ENCODE measurements around the gene CSNK1G1.

CSNK1G1 gene

DNA sequence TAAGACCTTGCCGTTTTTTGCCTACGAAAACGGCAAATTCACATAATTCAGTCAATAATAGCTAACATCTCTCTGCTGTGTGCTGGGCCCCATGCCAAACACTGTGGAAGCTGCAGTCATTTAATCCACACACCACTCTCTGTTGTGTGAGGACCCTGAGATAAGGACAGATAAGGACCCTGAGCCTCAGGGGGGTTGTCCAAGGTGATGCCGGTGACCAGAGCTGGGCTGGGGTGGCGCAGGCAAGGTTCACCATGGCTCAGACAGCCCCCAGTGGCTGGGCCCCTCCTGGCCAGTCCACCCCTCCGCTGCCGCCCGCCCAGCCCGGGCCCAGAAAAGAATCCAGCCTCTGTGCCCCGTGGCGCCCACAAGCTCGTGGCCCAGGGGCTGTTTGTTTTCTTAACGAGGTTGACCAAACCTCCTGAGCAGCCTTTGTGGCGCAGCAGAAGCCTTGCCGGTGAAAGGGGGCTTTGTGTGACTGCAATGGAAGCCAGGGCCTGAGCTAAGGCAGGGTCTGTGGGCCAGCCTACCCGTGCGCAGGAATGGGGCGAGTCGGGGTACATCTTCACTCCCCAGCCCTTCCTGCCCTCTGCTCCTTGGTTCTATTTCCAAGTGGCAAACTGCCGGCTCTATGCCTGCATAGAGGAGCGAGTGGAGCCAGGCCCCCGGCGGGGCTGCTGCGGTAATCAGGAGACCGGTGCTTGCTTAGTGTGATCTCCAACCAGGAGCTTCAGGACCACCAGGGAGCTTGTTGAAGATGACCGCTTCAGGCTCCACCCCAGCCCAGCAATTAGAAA is 208.9 kb downstream of the CSNK1G1 start:
- Histone ChIP-seq H2AFZ (ENCODE audit: low read depth) (no peak overlapping the region), H3K4me3 (IDR thresholded peaks at IDR 0.05; ENCODE audit: insufficient read depth, low read depth, low read length) (no peak overlapping the region), H3K79me2 (ENCODE audit: insufficient read depth, low read depth) (no peaks in the 10 kb centered on the region), H3K27ac (no peak overlapping the region), H3K4me1 (ENCODE audit: low read depth, poor library complexity, severe bottlenecking) (peaks cover 11% of the 10 kb centered on the region), H3K4me2 (no peak overlapping the region), H4K20me1 (ENCODE audit: insufficient read depth) (no peaks in the 10 kb centered on the region), H3K27me3 (ENCODE audit: insufficient read depth, low read depth) (no peaks in the 10 kb centered on the region; the same call in 1 of the 2 replicates), H3K36me3 (ENCODE audit: insufficient read depth) (no peaks in the 10 kb centered on the region), H3K9ac (no peak overlapping the region)
- TF ChIP-seq, protein P1, sequence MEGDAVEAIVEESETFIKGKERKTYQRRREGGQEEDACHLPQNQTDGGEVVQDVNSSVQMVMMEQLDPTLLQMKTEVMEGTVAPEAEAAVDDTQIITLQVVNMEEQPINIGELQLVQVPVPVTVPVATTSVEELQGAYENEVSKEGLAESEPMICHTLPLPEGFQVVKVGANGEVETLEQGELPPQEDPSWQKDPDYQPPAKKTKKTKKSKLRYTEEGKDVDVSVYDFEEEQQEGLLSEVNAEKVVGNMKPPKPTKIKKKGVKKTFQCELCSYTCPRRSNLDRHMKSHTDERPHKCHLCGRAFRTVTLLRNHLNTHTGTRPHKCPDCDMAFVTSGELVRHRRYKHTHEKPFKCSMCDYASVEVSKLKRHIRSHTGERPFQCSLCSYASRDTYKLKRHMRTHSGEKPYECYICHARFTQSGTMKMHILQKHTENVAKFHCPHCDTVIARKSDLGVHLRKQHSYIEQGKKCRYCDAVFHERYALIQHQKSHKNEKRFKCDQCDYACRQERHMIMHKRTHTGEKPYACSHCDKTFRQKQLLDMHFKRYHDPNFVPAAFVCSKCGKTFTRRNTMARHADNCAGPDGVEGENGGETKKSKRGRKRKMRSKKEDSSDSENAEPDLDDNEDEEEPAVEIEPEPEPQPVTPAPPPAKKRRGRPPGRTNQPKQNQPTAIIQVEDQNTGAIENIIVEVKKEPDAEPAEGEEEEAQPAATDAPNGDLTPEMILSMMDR (conservative IDR thresholded peaks at IDR 0.05; ENCODE audit: low read depth, low read length): no peak

DNA sequence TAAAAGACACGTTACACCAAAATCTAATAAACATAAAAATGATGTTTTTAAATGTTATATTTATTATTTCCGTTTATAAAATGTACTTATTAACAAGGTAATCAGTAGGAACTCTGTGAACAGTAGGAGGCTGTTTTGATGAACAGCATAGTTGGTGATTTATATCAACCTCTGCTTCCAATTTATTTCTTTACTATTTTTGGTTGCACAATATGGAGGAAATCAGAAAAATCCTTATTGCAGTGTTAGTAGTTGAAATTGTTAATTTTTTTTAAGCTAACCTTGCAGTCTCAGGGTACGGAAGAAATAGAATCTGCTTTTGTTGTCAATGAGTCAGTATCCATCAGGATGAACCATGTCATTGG is 209.5 kb downstream of the CSNK1G1 start:
- H3K4me1 ChIP-seq (ENCODE audit: low read depth, poor library complexity, severe bottlenecking): peaks cover 11% of the 10 kb centered on the region
- H3K79me2 ChIP-seq (ENCODE audit: insufficient read depth, low read depth): no peaks in the 10 kb centered on the region
- no peak overlapping the region for H2AFZ ChIP-seq (ENCODE audit: low read depth)
- no peak overlapping the region for H3K4me3 ChIP-seq (IDR thresholded peaks at IDR 0.05; ENCODE audit: insufficient read depth, low read depth, low read length)
- H3K27ac ChIP-seq: no peak overlapping the region
- H4K20me1 ChIP-seq (ENCODE audit: insufficient read depth): no peaks in the 10 kb centered on the region
- TF ChIP-seq, protein P1 (conservative IDR thresholded peaks at IDR 0.05; ENCODE audit: low read depth, low read length): no peak
- H3K27me3 ChIP-seq (ENCODE audit: insufficient read depth, low read depth): no peaks in the 10 kb centered on the region
- H3K36me3 ChIP-seq (ENCODE audit: insufficient read depth): no peaks in the 10 kb centered on the region
- no peak overlapping the region for H3K9ac ChIP-seq
- no peak overlapping the region for H3K4me2 ChIP-seq

DNA sequence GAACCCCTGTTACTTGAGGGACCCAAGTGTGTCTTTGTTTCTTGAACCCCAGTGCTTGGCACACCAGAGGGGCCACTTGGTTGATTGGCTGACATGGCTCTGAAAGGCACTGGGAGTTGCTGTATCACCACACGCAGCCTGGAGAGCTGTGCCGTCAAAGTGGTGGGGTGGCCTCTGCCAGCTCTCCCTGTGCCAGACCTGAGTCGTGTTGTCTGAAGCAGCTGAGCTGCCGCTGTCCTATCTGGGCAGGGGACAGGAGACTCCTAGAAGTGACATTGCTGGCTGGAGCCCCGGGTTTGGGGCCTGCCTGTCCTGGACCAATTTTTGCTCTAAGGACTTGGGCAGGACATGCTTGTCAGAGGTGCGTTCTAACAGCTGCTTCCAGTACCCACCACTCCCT is 209.9 kb downstream of the CSNK1G1 start:
- H3K4me1 ChIP-seq (ENCODE audit: low read depth, poor library complexity, severe bottlenecking): peaks cover 11% of the 10 kb centered on the region
- H3K9ac ChIP-seq: no peak overlapping the region
- no peak overlapping the region for H3K4me3 ChIP-seq (IDR thresholded peaks at IDR 0.05; ENCODE audit: insufficient read depth, low read depth, low read length)
- no peak overlapping the region for H3K4me2 ChIP-seq
- H3K36me3 ChIP-seq (ENCODE audit: insufficient read depth): no peaks in the 10 kb centered on the region
- H3K79me2 ChIP-seq (ENCODE audit: insufficient read depth, low read depth): no peaks in the 10 kb centered on the region
- no peak overlapping the region for H2AFZ ChIP-seq (ENCODE audit: low read depth)
- H4K20me1 ChIP-seq (ENCODE audit: insufficient read depth): no peaks in the 10 kb centered on the region
- TF ChIP-seq, protein P1 (conservative IDR thresholded peaks at IDR 0.05; ENCODE audit: low read depth, low read length): no peak
- H3K27ac ChIP-seq: no peak overlapping the region
- no peaks in the 10 kb centered on the region for H3K27me3 ChIP-seq (ENCODE audit: insufficient read depth, low read depth)

DNA sequence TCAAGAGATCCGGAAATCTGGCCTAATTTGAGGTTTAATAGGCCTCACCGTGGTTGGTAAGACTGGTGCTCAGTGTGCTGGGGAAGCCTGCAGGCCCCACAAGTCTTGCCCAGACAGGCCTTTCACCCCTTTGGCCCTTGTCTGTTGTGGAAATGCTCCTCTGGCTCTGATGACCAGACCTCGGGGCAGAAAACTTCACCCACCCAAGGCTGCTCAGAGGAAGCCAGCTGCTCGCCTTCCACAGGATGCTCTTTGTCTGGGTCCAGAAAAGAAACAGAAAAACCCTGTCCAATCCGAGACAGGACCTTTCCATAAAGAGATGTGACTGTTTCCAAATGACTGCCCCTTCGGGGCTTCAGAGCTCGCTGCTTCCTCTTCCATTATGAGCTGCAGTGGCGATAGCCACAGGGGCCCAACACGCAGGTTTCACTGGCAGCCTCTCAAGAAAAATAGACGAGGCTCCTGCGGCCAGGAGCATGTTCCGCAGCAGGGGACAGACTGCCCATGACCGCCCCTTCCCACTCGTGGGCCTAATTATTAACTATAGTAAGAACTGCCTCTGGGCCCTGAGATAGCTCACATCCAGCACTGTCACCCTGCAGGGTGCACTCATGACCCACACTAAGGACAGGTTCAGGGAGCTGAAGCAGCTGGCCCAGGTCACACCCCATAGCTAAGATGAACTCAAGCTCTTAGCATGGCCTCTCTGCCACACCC is 211.2 kb downstream of the CSNK1G1 start:
- Histone ChIP-seq H3K4me1 (ENCODE audit: low read depth, poor library complexity, severe bottlenecking) (peaks cover 5% of the 10 kb centered on the region), H3K4me2 (no peak overlapping the region), H4K20me1 (ENCODE audit: insufficient read depth) (no peaks in the 10 kb centered on the region), H3K79me2 (ENCODE audit: insufficient read depth, low read depth) (no peaks in the 10 kb centered on the region), H2AFZ (ENCODE audit: low read depth) (no peak overlapping the region), H3K4me3 (IDR thresholded peaks at IDR 0.05; ENCODE audit: insufficient read depth, low read depth, low read length) (no peak overlapping the region), H3K36me3 (ENCODE audit: insufficient read depth) (no peaks in the 10 kb centered on the region), H3K27ac (no peak overlapping the region), H3K9ac (no peak overlapping the region), H3K27me3 (ENCODE audit: insufficient read depth, low read depth) (no peaks in the 10 kb centered on the region)
- TF ChIP-seq, protein P1 (conservative IDR thresholded peaks at IDR 0.05; ENCODE audit: low read depth, low read length): no peak

Measured in KMS-11 (cell line).